ENCODE measurements around the gene ZNF506.
A peak's percentile ranks its signal among the peaks of the same experiment; 100 is the strongest.
"Not testable (repeated sequence)": the region's sequence is repeated elsewhere in the genome, so short reads cannot be mapped to it uniquely, and the experiment has no call there.

ZNF506 gene

DNA sequence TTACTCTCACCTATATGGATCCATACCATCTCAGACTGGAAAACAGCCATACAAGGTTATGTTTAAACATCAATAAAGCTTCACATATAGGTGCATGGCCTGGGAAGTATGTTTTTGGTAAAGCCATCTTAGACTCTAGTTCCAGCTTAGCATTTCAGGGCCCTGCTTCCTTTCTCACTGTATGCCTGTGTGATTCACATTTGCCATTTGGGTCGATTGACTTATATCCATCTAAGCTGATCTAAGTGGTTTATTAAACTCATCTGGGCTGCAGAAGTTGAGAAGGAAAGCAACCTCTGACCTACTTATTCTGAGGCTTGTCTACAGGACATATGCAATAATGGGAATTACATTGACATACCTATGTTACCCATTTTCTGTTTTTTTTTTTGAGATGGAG lies 33.5 kb downstream of the ZNF506 start:
- no peaks in the 10 kb centered on the region for H3K27me3 ChIP-seq (replicated peaks; ENCODE audit: control insufficient read depth, insufficient read depth, low read length)
- TF ChIP-seq, protein P1, sequence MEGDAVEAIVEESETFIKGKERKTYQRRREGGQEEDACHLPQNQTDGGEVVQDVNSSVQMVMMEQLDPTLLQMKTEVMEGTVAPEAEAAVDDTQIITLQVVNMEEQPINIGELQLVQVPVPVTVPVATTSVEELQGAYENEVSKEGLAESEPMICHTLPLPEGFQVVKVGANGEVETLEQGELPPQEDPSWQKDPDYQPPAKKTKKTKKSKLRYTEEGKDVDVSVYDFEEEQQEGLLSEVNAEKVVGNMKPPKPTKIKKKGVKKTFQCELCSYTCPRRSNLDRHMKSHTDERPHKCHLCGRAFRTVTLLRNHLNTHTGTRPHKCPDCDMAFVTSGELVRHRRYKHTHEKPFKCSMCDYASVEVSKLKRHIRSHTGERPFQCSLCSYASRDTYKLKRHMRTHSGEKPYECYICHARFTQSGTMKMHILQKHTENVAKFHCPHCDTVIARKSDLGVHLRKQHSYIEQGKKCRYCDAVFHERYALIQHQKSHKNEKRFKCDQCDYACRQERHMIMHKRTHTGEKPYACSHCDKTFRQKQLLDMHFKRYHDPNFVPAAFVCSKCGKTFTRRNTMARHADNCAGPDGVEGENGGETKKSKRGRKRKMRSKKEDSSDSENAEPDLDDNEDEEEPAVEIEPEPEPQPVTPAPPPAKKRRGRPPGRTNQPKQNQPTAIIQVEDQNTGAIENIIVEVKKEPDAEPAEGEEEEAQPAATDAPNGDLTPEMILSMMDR (IDR thresholded peaks at IDR 0.05; ENCODE audit: insufficient read depth, low read length, poor library complexity, severe bottlenecking): no peak
- DNase-seq (ENCODE audit: extremely low read depth, insufficient read length): no peak
- H3K36me3 ChIP-seq (ENCODE audit: control insufficient read depth, insufficient read depth, low read length): peaks cover 11% of the 10 kb centered on the region
- no peak overlapping the region for H3K4me3 ChIP-seq (replicated peaks; ENCODE audit: low read depth, low read length)

DNA sequence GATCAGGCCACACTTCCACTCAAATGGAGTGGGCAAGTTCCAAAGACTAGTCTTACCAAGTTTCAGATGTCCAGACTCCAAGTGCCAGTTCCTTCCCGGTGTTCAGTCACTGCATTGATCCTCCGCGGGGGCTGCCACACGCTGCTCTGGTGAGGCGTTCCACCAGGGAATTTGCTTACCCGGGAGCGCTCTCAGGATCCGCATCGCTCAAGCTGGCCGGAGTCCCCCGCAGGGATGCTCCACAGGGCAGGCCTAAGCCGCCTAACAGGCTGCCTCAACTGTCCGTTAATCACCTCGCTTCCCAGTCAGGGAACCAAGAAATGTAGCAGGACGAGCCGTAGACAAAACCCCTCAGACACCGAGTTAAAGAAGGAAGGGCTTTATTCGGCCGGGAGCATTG lies 36.1 kb downstream of the ZNF506 start:
- not testable (repeated sequence) for H3K4me3 ChIP-seq (replicated peaks; ENCODE audit: low read depth, low read length); DNase-seq (ENCODE audit: extremely low read depth, insufficient read length); H3K36me3 ChIP-seq (ENCODE audit: control insufficient read depth, insufficient read depth, low read length); H3K27me3 ChIP-seq (replicated peaks; ENCODE audit: control insufficient read depth, insufficient read depth, low read length)

DNA sequence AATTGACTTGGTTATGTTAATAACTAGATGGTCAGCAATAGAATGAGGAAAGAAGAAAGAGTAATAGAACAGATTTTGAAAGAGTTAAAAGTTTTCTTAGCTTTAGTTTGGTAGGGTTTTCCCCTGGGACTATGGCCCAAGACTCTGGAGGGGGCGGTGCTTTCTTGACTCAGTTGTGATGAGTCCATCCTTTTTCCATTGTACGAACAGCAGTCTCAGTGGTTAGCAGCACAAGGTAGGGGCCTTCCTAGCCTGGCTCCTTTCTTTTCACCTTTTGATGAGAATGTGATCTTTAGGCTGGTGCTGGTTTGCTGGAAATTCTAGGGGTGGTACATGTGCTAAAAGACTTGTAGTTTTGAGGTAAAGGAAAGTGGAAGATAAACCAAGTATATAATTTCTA lies 38.8 kb downstream of the ZNF506 start:
- Histone ChIP-seq H3K27me3 (replicated peaks; ENCODE audit: control insufficient read depth, insufficient read depth, low read length) (no peaks in the 10 kb centered on the region), H3K36me3 (ENCODE audit: control insufficient read depth, insufficient read depth, low read length) (peaks cover 5% of the 10 kb centered on the region), H3K4me3 (replicated peaks; ENCODE audit: low read depth, low read length) (no peak overlapping the region)
- TF ChIP-seq, protein P1 (IDR thresholded peaks at IDR 0.05; ENCODE audit: insufficient read depth, low read length, poor library complexity, severe bottlenecking): no peak
- no peak for DNase-seq (ENCODE audit: extremely low read depth, insufficient read length)

DNA sequence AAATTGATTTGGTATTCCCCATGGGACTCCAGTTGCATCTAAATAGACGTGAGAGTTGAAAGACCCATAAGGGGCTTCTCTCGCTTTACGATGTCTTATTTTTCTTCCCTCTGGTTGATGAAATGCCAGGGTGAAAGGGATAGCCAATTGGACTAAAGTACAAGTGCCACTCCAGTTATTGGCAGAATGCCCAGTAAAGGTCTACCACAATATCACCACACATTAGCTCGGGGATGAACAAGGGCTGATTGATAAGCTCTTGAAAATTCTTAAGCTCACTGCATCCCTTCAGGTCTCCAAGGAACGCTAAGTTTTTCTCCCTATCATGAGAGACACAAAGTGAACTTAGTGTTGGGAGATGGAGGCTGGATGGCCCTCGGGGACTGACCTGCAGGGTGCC lies 39.8 kb downstream of the ZNF506 start:
- not testable (repeated sequence) for DNase-seq (ENCODE audit: extremely low read depth, insufficient read length); H3K27me3 ChIP-seq (replicated peaks; ENCODE audit: control insufficient read depth, insufficient read depth, low read length); H3K4me3 ChIP-seq (replicated peaks; ENCODE audit: low read depth, low read length); H3K36me3 ChIP-seq (ENCODE audit: control insufficient read depth, insufficient read depth, low read length)

DNA sequence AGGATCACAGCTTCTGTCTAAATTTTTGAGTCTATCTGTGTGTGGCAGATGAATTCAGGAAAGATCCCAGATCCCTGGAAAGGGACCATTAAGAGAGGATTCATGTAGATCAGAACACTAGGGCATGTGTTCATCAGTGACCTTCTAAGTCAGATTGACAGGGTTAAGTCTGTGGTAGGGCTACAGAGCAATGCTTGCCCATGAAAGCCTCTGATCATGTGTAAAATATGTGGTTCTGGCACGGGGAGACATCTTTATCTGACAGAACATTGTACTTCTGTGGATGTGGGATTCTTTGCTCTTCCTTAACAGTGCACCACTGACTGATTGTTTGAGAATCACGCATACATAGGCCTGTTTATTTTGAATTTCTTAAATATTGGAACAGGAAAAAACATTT lies 42.9 kb downstream of the ZNF506 start:
- Histone ChIP-seq H3K27me3 (replicated peaks; ENCODE audit: control insufficient read depth, insufficient read depth, low read length) (no peaks in the 10 kb centered on the region), H3K4me3 (replicated peaks; ENCODE audit: low read depth, low read length) (no peak overlapping the region), H3K36me3 (ENCODE audit: control insufficient read depth, insufficient read depth, low read length) (no peaks in the 10 kb centered on the region; the same call in 1 of the 2 replicates)
- no peak for DNase-seq (ENCODE audit: extremely low read depth, insufficient read length)
- TF ChIP-seq, protein P1 (IDR thresholded peaks at IDR 0.05; ENCODE audit: insufficient read depth, low read length, poor library complexity, severe bottlenecking): no peak

DNA sequence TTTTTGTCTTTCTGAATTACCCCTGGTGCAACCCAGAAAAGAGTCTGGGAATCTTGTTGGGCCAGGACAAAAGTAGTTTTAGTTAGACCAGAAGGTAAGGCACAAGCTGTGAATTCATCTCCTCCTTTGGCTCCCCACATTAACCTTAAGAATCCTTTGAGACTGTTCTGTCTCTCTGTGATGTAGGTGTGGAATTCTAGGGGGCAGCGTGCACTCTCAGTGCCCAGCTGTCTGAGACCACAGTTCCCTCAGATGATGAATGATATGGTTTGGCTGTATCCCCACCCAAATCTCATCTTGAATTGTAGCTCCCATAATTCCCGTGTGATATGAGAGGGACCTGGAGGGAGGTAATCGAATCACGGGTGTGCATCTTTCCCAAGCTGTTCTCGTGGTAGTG lies 43.9 kb downstream of the ZNF506 start:
- peak overlapping the region; percentile 87 for H3K4me3 ChIP-seq (replicated peaks; ENCODE audit: low read depth, low read length)
- H3K36me3 ChIP-seq (ENCODE audit: control insufficient read depth, insufficient read depth, low read length): no peaks in the 10 kb centered on the region
- TF ChIP-seq, protein P1 (IDR thresholded peaks at IDR 0.05; ENCODE audit: insufficient read depth, low read length, poor library complexity, severe bottlenecking): no peak
- no peaks in the 10 kb centered on the region for H3K27me3 ChIP-seq (replicated peaks; ENCODE audit: control insufficient read depth, insufficient read depth, low read length)
- no peak for DNase-seq (ENCODE audit: extremely low read depth, insufficient read length)

DNA sequence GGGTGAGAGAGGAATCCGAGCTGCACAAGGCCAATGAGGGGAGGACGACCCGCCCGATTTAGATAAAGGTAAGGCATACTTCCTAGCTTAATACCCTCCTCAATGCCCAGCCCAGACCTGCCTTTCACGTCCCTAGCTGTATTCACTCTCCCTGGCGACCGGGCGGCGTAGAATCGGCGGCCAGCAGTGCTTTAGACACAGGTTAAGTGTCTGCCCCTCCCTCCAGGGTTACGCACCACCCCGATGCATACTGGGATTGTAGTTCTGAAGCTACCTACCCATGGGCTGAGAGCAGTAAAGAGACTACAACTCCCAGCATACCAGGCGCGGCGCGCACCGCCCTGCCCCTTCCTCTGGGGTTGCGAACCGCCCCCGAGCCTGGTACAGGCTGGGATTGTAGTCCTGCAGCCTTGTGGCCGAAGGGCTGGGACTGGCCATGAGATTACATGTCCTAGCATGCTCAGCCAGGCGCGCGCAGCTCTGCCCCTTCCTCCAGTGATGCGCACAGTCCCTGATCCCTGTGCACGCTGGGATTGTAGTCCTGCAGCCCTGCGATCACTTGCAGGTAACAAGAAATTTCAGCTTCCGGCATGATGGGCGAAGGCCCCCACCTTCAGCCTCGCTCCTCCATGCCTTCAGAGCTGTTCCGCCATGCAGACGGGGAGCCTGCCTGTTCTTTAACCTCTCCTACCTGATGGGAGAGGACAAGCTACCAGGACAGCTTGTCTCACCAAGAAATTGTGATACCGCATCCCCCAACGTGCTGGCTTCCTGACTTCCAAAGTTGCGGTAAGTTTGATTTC lies 45.1 kb downstream of the ZNF506 start:
- no peaks in the 10 kb centered on the region for H3K36me3 ChIP-seq (ENCODE audit: control insufficient read depth, insufficient read depth, low read length)
- no peaks in the 10 kb centered on the region for H3K27me3 ChIP-seq (replicated peaks; ENCODE audit: control insufficient read depth, insufficient read depth, low read length)
- TF ChIP-seq, protein P1 (IDR thresholded peaks at IDR 0.05; ENCODE audit: insufficient read depth, low read length, poor library complexity, severe bottlenecking): no peak
- DNase-seq (ENCODE audit: extremely low read depth, insufficient read length): peak; percentile 96
- H3K4me3 ChIP-seq (replicated peaks; ENCODE audit: low read depth, low read length): peak overlapping the region; percentile 87
